NCI-H1092 (cell line): ENCODE data around the gene RAB11FIP3.
"Not testable (repeated sequence)": the region's sequence is repeated elsewhere in the genome, so short reads cannot be mapped to it uniquely, and the experiment has no call there.

ENCODE experiments used
- DNase-seq: peaks from one replicate; lab custom pipeline; 2025; lab: John Stamatoyannopoulos, UW

The RAB11FIP3 gene, protein sequence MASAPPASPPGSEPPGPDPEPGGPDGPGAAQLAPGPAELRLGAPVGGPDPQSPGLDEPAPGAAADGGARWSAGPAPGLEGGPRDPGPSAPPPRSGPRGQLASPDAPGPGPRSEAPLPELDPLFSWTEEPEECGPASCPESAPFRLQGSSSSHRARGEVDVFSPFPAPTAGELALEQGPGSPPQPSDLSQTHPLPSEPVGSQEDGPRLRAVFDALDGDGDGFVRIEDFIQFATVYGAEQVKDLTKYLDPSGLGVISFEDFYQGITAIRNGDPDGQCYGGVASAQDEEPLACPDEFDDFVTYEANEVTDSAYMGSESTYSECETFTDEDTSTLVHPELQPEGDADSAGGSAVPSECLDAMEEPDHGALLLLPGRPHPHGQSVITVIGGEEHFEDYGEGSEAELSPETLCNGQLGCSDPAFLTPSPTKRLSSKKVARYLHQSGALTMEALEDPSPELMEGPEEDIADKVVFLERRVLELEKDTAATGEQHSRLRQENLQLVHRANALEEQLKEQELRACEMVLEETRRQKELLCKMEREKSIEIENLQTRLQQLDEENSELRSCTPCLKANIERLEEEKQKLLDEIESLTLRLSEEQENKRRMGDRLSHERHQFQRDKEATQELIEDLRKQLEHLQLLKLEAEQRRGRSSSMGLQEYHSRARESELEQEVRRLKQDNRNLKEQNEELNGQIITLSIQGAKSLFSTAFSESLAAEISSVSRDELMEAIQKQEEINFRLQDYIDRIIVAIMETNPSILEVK

DNA sequence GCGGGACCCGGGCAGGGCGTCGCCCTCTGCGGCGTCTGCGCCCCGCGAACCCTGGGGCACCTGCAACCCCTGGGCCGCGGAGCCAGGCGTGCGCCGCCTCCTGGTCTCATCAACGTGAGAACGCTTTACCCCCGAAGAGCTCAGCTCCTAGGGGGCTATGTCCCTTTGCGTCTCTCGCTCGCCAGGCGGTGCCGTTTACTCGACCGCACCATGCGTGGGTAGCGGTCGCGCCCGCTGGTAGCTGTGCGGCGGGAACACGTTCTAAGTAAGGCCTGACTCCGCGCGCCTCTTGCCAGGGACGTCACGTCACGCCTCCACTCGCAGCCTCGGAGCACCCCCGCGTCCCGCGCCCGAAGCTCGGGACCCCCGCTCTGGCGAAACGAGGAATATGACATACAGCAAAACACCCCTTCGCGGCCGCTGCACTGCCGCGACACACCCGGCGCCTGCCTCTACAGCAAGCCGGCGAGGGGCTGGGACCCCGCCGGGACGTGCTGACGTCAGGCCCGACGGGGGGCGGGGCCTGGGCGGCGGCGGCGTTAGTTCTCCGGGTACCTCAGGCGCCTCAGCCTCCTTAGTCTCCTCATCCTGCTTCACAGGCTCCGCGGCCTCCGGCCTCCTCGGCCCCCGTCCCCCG is at the start of gene RAB11FIP3:
RAB11FIP3 (plus strand) TSS at position 568 of the 637 bp plus-strand sequence. CDS start 358 bp downstream, outside the sequence.
- DNase-seq = peak; percentile 82

DNA sequence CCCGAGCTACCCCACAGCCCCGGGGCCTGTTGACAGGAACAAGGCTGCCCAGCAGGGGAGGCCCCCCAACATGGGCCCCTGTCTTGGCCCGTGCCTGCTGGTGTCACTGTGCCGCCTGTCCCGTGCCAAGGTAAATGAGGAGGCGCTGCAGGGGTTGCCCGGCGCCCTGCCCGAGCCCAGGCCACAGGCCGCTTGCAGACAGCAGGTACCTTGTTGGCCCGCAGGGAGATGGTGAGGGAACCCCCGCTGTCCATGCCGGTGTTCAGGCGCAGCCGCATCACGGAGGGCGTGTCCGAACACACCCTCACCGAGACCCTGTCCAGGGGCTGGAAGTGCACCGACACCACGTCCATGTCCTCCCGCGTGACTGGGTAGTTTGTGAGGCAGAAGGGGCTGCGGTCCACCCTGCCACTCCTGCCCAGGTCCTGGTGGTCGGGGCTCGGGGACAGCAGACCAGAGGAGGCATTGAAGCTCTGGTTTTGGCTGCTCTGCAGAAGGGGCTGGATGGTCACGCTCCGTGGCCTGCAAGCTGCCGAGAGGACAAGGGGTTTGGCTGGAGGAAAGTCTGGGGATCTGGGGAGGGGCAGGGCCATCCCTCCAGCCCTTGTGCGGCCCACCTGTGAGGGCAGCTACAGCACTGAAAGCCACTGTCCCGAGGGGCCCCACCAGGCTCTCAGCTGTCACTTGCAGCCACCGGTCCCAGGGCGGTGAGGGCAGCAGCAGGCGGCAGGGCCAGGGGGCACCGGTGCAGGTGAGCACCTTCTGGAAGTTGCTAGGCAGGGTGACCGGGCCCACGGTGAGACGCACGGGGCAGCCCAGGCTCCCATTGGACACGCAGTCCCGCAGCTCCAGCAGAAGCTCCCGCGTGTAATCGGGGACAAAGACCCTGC is 49.3 kb upstream of the RAB11FIP3 start:
- no peak for DNase-seq

DNA sequence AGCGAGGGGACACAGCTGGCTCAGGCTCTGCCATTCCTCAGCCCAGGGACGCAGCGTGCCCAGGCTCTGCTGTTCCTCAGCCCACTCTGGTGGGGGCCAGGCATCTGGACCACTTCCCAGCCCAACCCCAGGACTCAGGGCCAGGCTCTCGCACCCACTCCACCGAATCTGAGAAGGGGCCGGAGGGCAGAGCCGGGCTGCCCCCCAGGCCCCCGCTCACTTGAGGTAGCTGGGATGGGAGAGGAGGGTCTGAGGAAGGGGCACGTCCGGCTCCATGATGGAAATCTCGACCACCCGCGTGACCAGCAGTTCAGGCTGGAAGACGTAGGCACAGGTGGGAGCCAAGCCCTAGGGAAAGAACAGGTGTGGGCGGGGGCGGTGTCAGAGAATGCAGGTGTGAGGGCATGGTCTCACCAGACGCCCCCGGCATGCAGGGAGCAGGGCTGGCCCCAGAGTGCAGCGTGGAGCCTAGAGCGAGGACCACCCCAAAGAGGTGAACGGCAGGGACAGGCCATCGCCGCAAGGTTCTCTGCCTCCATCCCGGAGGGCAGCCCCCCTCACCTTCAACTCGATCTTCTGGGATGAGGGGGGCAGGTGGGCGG is 48.5 kb upstream of the RAB11FIP3 start:
- no peak for DNase-seq

DNA sequence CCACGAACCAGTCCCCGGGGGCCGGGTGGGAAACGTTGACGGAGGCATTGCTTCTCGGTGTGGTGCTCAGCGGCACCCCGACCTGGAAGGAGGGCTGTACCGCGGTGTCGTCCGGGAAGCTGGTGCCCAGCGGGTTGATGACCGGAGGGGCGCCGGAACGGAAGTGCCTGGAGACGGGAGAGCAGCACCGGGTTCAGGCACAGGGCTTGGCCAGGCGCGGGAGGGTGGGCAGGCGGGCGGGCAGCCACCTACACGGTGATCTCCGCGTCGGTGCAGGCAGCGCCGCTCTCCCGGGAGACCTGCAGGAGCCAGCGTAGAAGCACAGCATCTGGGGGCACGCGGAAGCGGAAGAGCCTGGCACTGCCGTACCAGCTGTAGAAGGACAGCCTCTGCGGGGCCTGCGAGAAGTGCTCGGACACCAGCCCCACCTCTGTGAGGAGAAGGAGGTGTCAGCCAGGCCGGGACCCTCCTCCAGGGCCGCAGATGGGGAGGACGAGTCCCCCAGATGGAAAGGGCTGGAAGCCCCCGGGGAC is 48.0 kb upstream of the RAB11FIP3 start:
- no peak for DNase-seq

DNA sequence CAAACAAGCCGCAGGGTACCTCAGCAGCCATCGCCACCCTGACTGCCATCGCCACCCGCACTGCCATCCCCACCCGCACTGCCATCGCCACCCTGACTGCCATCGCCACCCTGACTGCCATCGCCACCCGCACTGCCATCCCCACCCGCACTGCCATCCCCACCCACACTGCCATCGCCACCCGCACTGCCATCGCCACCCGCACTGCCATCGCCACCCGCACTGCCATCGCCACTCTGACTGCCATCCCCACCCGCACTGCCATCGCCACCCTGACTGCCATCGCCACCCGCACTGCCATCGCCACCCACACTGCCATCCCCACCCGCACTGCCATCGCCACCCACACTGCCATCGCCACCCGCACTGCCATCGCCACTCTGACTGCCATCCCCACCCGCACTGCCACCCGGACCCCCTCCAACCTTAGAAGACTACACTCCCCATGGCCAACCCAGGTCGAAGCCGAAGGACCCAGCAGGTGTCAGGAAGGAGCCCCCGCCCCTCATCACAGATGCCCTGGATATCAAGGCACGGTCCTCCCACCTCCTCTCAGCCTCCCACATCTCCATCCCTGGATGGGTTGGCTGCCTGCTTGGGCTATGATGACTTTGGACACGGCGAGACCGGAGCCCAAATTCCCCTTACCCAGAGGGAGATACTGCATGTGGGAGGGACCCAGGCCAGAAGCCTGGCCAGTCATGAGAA is 47.2 kb upstream of the RAB11FIP3 start:
- DNase-seq = not testable (repeated sequence)

DNA sequence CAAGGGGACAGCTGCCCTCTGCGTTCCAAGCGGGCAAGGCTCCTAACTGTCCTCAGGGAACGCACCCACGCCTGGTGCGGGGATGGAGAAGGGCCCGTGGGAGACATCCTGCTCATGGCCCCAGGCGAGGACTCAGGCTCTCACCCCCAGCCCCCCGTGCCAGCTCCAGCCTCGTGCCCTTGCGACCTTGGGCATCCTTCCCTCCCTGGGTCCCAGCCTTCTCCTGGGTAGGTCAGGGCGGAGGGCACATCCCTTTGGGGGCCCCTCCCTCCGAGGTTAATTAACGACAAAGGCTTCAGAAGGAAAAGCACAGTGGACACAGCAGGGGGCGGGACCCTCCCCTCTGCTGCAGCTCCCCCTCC is 46.6 kb upstream of the RAB11FIP3 start:
- no peak for DNase-seq

DNA sequence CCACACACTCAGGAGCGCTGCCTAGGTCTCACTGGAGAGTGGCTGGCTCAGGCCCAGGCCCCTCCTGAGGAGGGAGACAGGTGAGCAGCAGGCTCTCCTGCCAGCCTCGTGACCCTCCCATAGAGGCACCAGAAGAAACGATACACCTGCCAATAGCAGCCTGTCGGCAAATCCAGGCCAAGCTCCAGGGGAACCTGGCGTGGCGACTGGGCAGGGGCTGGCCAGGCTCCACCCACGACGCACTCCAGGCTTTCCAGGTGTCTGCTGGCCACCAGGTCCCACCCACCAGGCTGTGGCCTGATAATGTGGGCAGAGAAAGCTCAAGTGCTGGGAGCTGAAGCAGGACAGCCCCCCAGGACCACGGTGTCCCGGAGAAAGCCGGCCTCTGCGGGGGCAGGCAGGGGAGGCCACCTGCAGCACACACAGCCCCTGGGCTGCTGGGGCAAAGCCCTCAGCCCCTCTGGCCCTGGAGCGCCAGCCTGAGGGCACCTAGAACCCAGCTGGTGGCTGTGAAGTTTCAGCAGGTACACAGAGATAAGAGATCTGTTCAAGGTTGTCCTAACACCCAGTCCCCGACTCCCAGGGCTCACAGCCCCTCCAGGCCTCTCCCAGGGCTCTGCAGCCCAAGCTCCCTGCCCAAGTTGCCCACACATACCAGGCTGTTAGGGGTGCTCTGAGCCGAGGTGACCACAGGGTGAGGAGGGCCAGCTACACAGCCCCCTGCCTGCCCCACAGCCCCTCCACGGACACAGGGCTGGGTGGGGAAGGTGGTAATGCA is 46.1 kb upstream of the RAB11FIP3 start:
- DNase-seq = peak; percentile 28

DNA sequence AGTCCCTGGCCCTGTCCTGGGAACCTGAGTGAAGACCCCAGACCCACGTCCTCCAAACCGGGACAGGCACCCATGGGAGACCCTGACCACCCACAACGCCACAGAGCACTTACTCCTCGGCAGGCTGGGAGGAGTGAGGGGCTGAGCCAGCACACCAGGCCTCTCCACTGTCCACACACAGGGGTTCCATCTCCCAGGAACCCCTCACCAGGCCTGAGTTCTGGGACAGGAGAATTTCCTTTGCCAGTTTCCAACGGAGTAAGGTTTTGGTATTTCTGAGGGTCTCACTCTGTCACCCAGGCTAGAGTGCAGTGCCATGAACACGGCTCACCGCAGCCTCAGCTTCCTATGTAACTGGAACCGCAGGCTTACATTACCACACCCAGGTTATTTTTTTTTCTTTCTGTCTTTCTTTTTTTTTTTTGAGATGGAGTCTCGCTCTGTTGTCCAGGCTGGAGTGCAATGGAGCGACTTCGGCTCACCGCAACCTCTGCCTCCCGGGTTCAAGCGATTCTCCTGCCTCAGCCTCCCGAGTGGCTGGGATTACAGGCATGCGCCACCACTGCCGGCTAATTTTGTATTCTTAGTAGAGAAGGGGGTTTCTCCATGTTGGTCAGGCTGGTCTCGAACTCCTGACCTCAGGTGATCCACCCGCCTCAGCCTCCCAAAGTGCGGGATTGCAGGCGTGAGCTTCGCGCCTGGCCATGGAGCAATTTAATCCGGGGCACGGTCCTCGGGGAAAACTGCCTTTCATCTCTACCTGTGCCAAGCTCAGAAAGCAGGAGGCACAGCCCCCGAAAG is 45.3 kb upstream of the RAB11FIP3 start:
- no peak for DNase-seq

DNA sequence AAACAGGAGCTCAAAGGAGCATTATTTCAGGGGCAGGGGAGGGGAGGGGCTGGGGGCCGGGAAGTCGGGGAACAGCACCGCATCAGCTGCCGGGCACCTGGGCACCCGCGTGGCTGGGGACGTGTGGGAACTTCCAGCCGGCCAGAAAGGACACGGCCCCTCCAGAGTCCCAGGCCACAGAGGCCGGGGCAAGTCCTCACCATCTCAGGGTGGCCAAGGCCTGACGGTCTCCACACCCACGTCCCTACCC is 44.8 kb upstream of the RAB11FIP3 start:
- DNase-seq = no peak

DNA sequence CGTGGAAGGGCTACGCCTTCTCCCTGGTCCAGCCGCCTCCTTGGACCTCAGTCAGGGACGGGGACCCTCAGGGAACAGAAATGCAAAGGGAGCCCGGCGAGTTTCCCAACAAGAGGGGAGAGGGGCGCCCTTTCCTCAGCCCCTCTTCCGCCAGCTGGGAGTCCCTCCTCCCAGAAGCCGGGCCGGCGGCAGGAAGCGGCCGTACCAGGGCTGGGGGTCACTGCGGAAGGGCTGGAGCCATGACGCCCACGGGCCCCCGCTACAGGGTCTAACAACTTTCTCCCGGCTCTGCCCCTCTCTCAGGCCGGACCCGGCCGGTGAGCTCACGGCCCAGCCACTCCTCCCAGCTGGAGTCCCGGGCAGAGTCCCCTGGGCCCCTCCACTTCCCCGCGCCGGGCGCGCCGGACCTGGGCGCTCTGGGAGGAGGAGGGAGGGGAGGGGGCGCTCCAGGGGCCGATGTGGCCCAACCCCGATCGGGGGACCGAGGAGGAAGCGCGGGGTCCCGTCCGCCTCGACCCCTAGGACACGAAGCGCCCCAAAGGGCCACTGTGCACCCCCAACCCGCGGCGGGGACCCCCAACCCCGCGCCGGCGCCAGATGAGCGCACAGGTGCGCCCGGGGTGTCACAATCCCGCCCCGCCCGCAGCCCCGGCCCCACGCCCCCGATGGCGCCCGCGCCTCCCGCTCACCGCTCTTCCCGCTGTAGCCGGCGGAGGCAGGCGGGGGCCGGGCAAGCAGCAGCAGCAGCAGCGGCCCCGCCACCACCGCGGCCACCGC is 44.2 kb upstream of the RAB11FIP3 start:
- peak; percentile 29 for DNase-seq

DNA sequence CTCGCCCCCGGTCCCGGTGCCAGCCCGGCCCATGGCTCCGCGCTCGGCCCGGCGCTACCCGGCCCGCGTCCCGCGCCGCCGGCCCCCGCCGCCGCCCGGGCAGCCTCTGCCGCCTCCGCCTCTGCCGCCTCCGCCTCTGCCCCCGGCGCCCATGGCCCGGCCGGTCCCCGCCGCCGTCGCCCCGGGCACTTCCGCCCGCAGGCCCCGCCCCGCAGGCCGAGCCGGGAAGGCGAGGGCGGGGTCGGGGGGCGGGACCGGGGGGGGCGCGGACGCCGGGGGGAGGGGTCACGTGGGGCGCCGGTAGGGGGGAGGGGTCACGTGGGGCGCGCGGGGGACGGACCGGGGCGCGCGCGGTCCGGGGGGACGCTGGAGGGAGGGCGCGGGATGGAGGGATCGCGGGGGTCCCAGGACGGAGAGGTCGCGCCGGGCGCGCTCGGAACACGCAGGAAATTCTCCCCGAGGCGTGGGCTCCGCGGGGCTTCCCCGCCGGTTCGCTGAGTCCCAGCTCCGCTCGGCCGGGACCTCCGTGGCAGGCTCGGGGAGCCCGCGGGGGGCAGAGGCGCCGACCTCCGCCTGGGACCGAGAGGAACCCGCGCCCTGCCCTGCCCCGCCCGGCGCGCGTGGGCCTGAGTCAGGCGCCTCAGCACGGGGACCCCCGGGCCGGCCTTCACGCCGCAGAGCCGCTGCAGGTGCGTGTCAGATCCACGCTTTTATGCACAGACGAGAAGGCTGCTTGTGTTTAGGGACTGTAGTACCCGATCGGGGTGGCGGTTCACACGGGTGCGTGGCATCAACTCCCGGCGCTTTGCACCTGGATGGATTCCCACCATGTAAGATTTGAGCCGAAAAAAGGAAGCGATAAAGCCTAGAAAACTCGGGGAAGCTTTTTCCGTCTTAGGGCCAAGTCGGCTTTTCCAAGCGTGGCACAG is 43.4 kb upstream of the RAB11FIP3 start, which contains the start of gene PGAP6:
PGAP6 (minus strand) TSS at position 190 of the 929 bp plus-strand sequence; CDS start at position 33, 157 bp downstream.
- DNase-seq = peak; percentile 50

DNA sequence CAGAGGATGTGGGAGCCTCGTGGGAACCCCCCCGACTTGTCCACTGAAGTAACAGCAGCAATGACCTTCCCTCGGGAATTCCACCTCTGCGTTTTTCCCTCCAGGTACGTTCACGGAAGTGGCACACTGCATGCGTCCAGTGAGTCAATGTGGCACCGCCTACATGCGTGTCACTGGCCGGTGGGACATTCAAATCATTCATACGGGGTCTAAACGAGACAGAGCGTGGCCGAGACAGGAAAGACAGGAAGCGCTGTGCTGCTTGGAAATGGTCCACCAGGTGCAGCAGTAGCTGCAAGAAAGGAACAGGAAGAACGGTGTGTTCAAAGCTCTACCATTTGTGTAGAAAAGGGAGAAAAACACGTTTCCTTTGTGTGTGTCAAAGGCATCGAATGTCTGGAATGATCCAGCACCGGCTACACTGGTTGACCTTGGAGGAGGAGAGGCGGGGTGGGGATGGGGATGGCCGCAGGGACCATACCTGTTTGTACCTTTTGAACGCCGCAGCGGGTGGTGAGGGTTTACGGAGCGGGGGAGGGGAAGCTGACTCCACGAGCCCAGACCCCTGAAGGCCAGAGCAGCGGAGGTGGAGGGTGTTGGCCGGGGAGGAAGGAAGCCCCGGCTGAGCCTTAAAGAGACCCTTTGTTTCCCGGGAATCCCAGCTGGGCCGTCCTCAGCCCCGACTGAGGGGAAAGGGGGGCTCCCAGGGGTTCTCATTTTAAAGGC is 42.0 kb upstream of the RAB11FIP3 start:
- DNase-seq = no peak

DNA sequence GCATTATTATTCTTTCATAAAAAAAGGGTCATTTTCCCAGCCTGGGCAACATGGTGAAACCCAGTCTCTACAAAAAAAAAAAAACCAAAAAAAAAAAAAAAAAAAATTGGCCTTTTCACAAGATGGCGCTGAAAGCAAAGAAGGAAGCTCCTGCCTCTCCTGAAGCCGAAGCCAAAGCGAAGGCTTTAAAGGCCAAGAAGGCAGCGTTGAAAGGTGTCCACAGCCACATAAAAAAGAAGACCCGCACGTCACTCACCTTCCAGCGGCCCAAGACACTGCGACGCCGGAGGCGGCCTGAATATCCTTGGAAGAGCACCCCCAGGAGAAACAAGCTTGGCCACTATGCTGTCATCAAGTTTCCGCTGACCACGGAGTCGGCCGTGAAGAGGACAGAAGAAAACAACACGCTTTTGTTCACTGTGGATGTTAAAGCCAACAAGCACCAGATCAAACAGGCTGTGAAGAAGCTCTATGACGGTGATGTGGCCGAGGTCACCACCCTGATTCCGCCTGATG is 38.8 kb upstream of the RAB11FIP3 start:
- DNase-seq = no peak

DNA sequence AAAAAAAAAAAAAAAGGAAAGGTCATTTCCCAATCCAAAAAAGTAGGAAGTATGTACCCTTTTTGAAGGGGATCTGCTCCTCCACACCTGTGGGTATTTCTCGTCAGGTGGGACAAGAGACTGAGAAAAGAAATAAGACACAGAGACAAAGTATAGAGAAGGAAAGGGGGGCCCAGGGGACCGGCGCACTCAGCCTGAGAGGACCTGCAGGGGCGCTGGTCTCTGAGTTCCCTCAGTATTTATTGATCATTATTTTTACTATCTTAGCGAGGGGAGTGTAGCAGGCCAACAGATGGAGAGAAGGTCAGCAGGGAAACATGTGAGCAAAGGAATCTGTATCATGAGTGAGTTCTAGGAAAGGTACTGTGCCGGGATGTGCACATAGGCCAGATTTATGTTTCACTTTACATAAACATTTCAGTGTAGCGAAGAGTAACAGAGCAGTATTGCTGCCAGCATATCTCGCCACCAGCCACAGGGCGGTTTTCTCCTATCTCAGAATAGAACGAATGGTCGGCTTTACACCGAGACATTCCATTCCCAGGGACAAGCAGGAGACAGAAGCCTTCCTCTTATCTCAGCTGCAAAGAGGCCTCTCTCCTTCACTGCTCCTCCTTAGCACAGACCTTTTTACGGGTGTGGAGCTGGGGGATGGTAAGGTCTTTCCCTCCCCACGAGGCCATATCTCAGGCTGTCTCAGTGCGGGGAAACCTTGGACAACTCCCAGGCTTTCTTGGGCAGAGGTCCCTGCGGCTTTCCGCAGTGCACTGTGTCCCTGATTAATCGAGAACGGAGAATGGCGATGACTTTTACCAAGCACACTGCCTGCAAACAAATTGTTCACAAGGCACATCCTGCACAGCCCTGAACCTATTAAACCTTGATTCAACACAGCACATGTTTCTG is 37.4 kb upstream of the RAB11FIP3 start:
- DNase-seq = not testable (repeated sequence)

DNA sequence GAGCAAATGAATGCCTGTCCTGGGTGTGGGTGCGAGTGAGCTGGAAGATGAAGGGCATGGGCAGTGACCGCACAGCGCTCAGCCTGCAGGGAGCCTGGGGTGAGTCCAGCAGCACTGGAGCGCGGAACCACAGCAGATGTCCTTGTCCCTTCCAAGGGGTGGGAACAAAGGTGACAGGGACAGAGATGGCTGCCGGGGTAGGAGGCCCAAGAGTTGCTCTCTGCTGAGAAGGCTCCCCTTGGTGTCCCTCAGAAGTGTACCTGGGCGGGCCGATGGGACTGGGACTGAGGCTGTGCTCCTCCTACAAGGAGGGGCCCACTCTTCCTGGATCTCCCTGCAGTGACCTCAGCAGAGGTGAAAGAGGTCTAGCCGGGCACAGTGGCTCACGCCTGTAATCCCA is 36.1 kb upstream of the RAB11FIP3 start:
- DNase-seq = no peak
